KOPT-K1 (cell line): ENCODE measurements around the gene BLOC1S3.

ENCODE experiments used
- H3K27ac ChIP-seq: fragments of 200-600 bp; sonication (generic); 2 replicates; pipeline ENCODE4 v1.5.1; 2016; ENCODE audit warnings: antibody characterized with exemption, mild to moderate bottlenecking, low read depth, low read length; ENCODE audit not compliant: poor library complexity, severe bottlenecking
- H3K36me3 ChIP-seq: fragments of 200-600 bp; sonication (generic); 2 replicates; pipeline ENCODE4 v1.5.1; 2017; ENCODE audit warnings: antibody characterized with exemption, mild to moderate bottlenecking, low read length, moderate library complexity; ENCODE audit not compliant: insufficient read depth
- H3K9me3 ChIP-seq: fragments of 200-600 bp; sonication (generic); 2 replicates; pipeline ENCODE4 v1.5.1; 2017; ENCODE audit warnings: antibody characterized with exemption, low read length, mild to moderate bottlenecking; ENCODE audit not compliant: insufficient read depth, poor library complexity, severe bottlenecking

BLOC1S3 gene

DNA sequence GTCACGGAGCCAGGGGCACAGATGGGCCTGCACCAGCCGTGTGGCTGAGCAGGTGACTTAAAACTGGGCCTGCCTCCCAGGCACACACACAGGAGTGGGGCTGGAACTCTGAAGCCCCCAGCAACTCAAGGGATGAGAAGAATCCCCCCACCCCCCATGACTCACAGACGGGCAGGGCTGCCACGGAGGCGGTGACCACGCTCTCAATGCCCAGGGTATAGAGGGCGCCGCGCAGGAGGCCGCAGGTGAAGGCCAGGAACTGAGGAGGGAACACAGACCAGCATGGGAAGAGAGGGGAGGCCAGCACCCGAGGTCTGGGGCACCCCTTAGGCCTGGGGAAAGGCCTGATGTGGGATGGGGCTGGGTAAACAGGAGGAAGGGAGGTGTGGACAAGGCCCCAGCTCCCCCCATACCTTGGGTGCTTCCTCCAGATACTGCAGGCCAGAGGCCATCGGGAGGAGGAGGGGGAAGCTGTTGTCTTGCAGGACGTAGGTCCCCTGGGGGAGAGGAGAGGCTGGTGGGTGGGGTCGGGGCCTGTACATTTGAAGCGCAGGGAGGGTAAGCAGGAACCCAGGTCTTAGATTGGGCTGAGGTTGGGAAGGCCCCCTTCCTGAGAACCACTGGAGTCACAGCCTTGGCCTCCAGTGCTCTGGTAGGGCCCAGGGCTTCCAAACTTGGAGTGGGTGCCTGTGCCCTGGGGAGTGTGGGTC, 14.7 kb upstream of the BLOC1S3 start:
- Histone ChIP-seq H3K9me3 (no peaks in the 10 kb centered on the region), H3K36me3 (no peaks in the 10 kb centered on the region), H3K27ac (no peak overlapping the region)

DNA sequence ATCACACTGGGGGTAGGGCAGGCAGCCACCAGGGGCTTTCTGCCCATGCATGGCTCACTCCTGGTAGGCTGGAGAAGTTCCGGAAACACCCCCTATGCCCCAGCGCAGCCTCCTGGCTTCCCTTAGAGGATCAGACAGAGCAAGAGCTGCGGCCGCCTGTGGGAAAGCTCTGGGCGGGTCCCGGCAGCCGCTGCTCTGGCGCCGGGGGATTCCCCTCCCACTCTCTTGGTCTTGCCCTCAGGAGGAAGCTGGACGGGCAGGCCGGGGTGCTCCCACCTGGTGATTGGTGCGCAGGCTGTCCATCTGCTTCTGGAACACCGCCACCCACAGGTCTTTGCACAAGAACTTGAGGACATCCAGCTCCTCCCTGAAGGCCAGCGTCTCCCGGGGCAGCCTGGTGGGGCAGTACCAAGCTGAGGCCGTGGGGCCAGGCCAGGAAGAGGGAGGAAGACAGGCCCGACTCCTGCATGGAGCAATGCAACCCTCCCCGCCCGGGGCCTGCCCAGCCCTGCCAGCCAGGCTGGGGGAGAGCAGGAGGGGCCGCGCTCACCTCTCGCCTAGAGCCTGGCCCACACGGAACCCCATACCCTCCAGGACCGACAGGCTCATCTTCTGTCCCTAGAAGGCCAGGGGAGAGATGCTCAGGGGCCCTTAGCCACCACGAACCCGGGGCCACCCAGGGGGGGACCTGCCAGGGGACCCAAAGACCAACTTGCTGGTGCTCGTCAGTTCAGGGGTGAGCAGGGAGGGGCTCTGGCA, 13.8 kb upstream of the BLOC1S3 start:
- Histone ChIP-seq H3K9me3 (no peaks in the 10 kb centered on the region), H3K27ac (no peak overlapping the region), H3K36me3 (no peaks in the 10 kb centered on the region)

DNA sequence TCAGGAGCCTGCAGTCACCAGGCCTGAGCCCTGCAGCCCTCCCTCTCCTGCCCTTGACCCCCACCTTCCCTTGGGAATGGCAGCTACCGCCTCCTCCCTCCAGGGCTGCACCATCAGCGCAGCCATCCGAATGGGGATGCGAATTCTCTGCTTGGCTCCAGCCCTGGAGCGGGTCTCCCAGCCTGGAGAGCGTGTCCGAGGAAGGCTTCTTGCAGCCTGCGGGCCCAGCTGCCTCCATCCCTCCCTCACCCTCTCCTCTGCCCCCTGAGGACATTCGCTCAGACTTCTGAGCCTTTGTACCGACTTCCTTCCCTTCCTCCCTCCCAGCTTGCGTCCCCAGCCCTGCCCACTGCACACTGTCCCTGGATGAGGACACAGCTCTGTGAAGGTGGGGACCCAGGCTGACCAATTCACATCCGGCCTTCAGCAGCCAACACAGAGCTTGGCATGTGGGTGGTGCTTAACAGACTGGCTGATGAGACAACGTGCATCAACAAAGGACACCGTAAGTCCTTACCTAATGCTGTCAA, 11.8 kb upstream of the BLOC1S3 start:
- Histone ChIP-seq H3K9me3 (no peaks in the 10 kb centered on the region), H3K36me3 (no peaks in the 10 kb centered on the region), H3K27ac (no peak overlapping the region)

DNA sequence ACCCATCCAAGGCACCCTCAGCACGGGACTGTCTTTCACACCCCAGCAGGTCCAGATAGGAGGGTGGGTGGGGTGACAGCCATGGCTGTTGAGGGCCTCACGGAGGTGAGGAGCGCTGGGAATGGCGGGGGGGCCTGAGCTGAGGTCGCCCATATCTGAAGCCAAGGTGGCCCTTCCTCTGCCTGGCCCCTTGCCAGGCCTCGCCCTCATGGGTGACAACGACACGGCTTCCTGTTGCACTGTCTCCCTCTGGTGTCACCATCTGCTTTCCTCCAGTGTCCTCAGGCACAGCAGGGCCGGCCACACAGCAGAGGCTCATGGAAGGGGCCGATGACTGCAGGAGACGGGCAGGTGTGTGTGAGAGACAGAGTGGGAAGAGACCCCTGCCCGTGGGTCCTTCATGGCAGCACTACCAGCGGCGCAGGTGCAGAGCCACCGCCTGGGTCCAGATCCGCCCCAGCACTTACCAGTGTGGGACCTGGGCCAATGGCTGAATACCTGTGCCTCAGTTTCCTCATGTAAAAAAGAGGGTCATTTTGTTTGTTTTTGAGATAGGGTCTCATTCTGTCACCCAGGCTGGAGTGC, 9.7 kb upstream of the BLOC1S3 start:
- Histone ChIP-seq H3K27ac (no peak overlapping the region), H3K36me3 (no peaks in the 10 kb centered on the region), H3K9me3 (no peaks in the 10 kb centered on the region)

DNA sequence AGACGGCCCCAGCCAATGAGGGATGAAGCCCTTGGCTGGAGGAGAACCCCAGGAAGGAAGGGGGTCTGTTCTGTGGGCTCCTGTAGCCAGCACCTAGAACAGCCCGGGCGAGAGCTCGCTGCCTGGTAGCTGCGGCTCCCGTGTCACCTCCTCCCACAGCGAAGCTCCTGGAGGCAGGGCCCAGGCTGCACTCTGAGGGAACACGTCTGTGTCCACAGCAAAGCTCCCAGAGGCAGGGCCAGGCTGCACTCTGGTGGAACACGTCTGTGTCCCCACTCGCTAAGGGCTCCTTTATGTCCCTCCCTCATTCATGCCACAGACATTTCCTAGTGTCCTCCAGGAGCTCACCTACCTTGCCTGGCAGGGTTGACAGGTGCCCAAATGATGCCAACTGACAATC, 9.0 kb upstream of the BLOC1S3 start:
- no peaks in the 10 kb centered on the region for H3K36me3 ChIP-seq
- no peaks in the 10 kb centered on the region for H3K9me3 ChIP-seq
- H3K27ac ChIP-seq: no peak overlapping the region

DNA sequence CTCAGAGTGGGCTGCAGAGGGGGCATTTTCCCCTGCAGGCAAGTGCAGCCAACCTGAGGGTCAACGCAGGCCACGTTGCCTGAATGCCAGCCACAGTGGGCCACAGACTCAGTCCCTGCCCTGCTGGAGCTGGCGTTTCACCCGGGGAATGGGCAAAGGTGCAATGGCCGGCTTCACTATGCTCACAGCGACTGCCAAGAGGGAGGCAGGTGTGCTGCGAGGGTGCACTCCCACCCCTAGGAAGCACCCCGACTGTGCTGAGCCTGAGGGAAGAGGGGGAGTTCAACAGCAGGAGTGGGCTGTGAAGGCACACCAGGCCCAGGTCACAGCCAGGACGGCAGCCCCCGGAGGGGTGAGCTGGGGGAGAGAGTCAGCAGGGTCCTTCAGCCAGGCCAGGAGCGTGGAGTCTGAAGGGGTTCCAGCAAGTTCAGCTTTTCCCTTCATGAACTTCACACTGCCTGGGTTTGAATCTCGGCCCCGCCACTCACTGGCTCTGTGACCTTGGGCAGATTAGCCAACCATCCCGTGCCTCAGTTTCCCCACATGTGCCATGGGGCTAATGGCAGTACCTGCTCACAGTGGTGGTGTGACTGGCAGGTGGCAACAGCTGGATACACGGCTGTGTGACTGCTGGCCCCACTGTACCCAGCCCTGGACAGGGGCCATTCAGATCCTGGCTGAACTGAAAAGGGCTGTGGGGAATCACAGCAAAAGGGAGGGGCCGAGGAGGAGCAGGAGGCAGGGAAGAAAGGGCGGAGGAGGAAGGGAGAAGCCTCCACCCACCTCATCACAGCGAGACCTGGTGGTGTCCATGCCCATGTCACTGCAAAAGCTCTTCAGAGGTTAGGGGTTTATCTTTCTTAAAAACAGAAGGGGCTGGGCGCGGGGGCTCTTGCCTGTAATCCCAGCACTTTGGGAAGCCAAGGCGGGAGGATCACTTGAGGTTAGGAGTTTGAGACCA, 8.2 kb upstream of the BLOC1S3 start:
- no peaks in the 10 kb centered on the region for H3K36me3 ChIP-seq
- no peaks in the 10 kb centered on the region for H3K9me3 ChIP-seq
- peak overlapping the region; percentile 57 for H3K27ac ChIP-seq

DNA sequence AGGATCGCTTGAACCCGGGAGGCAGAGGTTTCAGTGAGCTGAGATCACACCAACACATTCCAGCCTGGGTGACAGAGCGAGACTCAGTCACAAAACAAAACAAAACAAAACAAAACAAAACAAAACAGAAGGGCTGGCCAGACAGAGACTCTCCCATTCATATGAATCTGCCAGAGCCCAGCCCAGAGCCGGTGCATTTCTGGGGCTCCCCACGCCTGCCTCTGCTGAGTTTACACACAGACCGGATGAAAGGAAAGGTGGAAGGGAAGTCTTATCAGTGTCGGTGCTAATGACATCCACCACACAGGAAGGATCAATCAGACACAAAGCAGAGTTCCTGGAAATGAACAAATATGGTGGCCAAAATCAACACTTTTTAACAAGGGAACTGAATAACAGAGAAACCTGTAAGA, 7.4 kb upstream of the BLOC1S3 start:
- no peaks in the 10 kb centered on the region for H3K9me3 ChIP-seq
- peak overlapping the region; percentile 57 for H3K27ac ChIP-seq

DNA sequence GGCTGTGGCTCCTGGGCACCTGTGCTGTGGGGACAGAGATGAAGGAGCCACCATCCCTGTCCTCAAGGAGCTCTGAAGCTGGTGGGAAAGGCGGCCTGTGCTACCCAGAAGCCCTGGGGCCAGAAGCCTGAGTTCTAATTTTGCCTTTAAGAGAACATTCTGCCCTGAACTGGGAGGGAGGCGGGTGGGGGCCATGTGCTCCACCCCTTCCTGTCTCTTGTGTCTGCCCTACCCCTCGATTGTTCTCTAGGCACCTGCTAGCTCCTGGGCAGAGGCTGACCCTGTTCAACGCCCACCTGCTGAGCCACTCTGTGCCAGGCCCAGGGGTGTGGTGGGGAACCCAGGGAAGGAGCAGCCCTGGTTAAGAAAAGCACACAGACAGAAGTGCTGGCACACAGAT, 6.4 kb upstream of the BLOC1S3 start:
- H3K27ac ChIP-seq: peak overlapping the region; percentile 57
- H3K9me3 ChIP-seq: no peaks in the 10 kb centered on the region
- H3K36me3 ChIP-seq: no peaks in the 10 kb centered on the region

More for the DNA sequence above, 7.4 kb upstream of the BLOC1S3 start:
- H3K36me3 ChIP-seq: no peaks in the 10 kb centered on the region

DNA sequence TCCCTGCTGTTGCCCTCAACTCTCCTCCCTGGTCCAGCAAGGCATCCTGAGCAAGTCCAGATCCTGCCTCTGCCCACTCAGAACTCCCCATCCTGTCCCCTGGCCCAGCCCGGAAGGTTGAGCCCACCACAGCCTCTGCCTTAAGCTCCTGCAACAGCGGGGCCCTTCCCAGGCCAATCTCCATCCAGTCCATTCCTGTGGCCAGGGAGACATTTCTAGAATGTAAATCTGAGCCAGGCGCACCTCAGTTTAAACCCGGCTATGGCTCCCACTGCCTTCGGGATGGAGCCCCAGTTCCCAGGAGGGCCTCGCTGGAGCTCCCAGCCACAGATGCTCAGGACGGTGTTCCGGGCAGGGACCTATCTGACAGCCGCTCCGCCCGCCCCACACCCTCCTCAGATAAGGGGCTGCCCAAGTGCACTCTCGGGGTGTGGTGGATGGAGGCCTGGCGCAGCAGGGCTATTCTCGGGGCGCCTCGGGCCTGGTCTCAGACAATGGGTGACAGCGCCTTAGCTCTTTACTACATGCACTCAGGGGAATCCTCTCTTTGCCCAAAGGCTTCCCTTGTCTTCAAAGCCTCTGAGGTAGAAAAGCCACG, 5.9 kb upstream of the BLOC1S3 start:
- no peaks in the 10 kb centered on the region for H3K9me3 ChIP-seq
- peak overlapping the region; percentile 57 for H3K27ac ChIP-seq
- H3K36me3 ChIP-seq: no peaks in the 10 kb centered on the region

DNA sequence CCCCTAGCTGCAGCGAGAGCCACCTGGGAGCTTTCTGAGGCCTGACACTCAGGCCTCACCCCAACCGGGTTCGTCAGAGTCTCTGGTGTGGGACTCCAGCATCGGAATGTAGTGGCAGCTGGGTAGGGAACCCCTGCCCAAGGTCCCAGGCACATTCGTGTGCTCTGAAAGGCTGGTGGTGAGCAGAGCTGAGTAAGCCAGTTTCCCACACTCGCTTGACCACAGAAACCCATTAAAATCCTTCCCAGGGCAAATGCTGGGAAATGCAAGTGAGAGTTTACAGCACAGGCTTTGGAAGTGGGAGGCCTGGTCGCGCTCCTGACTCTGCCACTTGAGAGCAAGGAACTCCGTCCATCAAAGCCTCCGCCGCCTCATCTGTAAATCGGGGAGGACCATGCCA, 4.8 kb upstream of the BLOC1S3 start:
- H3K36me3 ChIP-seq: no peaks in the 10 kb centered on the region
- no peak overlapping the region for H3K27ac ChIP-seq
- no peaks in the 10 kb centered on the region for H3K9me3 ChIP-seq

DNA sequence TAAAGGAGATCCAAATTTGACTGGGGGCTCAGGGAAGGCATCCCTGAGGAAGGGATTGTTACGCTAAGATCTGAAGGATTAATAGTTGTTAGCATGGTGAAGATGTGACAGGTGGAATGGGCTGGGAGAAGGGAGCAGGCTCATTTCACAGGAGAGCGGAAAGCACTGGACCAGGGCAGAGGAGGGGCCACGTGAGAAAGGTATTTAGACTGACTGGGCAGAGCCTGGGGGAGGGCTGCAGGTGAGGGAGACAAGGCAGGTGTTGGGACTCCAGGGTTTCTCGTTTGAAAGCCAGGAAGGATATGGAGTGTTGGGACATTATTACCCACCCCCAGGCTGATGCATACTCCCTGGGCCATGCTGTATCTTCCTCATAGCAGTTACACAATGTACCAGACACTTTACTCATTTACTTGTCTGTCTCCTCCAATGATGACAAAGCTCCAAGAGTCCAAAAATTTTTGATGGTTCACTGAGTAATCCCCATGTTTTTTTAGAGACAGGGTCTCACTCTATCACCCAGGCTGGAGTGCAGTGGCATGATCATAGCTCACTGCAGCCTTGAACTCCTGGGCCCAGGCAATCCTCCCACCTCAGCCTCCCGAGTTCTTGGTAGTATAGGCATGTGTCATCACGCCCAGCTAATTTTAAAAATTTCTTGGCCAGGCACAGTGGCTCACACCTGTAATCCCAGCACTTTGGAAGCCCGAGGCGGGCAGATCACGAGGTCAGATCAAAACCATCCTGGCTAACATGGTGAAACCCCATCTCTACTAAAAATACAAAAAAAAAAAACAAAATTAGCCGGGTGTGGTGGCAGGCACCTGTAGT, 2.9 kb upstream of the BLOC1S3 start:
- Histone ChIP-seq H3K27ac (no peak overlapping the region), H3K9me3 (no peaks in the 10 kb centered on the region), H3K36me3 (no peaks in the 10 kb centered on the region)

DNA sequence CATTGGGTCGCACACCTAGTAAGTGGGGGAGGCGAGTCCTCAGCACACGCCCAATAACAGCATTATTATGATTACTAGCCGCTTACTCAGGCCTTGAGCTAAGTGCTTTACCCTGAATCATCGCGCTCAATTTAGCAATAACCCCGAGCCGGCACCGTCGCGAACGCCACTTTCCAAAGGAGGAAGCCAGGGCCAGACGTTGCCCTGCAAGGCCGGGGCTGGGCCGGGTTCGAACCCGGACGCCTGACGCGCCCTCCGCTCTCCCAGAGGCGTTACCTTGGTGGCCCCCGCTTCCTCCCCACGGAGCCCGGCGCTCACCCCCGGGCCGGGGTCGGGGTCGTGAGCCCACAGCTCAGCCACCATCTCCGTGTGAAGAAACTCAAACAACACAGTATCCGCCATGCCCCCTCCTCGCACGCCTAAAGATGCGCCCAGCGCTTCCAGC, 745 bp upstream of the BLOC1S3 start, which contains the start of gene TRAPPC6A:
Gene TRAPPC6A, minus strand, starts transcription at position 421 of the 445 bp plus-strand sequence. Its CDS starts 19 bp downstream, at position 402.
- peaks cover 3% of the 10 kb centered on the region; the same call in 1 of the 2 replicates for H3K36me3 ChIP-seq
- H3K9me3 ChIP-seq: no peaks in the 10 kb centered on the region
- peak within 1 kb of the TSS; percentile 57 for H3K27ac ChIP-seq

DNA sequence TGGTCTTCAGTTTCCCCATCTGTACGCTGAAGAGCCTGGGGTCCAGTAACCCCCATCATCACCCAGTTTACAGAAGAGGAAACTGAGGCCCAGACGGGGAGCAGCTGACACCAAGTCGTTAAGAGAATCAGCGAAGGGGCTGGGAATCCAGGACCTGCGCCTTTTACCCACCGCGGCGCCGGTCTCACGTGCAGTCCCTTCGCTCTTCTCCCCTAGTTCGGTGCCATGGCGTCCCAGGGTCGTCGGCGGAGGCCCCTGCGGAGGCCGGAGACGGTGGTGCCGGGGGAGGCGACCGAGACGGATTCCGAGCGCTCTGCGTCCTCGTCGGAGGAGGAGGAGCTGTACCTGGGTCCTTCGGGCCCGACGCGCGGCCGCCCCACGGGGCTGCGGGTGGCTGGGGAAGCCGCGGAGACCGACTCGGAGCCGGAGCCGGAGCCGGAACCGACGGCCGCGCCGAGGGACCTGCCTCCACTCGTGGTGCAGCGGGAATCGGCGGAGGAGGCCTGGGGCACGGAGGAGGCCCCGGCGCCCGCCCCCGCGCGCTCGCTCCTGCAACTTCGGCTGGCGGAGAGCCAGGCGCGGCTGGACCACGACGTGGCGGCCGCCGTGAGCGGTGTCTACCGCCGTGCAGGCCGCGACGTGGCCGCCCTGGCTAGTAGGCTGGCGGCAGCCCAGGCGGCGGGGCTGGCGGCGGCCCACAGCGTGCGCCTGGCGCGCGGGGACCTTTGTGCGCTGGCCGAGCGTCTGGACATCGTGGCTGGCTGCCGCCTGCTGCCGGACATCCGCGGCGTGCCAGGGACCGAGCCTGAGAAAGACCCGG, 698 bp downstream of the BLOC1S3 start:
- peak overlapping the region; percentile 48 for H3K27ac ChIP-seq
- H3K36me3 ChIP-seq: peaks cover 3% of the 10 kb centered on the region; the same call in 1 of the 2 replicates
- H3K9me3 ChIP-seq: no peaks in the 10 kb centered on the region
